ENCODE measurements around the gene LRRC4C.
A peak's percentile ranks its signal among the peaks of the same experiment; 100 is the strongest.

- TF ChIP-seq CTCF (IDR thresholded peaks at IDR 0.05): peak; percentile 26
- TF ChIP-seq ZFX (IDR thresholded peaks at IDR 0.05; ENCODE audit: borderline replicate concordance): no peak
Observed at GRCh38 chr11:40819230-40819629, 640.2 kb downstream of the LRRC4C start.

Data from 22Rv1 (cell line).